Cerebellar cortex (tissue), 1 donor: ENCODE results near the gene UBE2I.
A peak's percentile ranks its signal among the peaks of the same experiment; 100 is the strongest.
"Not testable (repeated sequence)": the region's sequence is repeated elsewhere in the genome, so short reads cannot be mapped to it uniquely, and the experiment has no call there.

Experiments
- DNase-seq: peaks from one replicate; pipeline ENCODE4 v3.0.0-alpha.2; 2015; ENCODE audit warnings: low spot score

UBE2I gene

GRCh38 chr16:1314399-1315068 lies 5.1 kb downstream of the UBE2I start:
- no peak for DNase-seq

- no peak for DNase-seq
Measured at GRCh38 chr16:1315081-1316032, 5.9 kb downstream of the UBE2I start.

- no peak for DNase-seq
Measured at GRCh38 chr16:1316033-1316405, 6.6 kb downstream of the UBE2I start.

GRCh38 chr16:1317479-1318267 lies 8.2 kb downstream of the UBE2I start:
- DNase-seq, result no peak

GRCh38 chr16:1318268-1318545 lies 8.8 kb downstream of the UBE2I start:
- no peak for DNase-seq

GRCh38 chr16:1319041-1319440 lies 9.6 kb downstream of the UBE2I start:
- no peak for DNase-seq

- DNase-seq, result no peak
Measured at GRCh38 chr16:1320097-1320496, 10.7 kb downstream of the UBE2I start.

- DNase-seq, result no peak
Measured at GRCh38 chr16:1320658-1321240, 11.3 kb downstream of the UBE2I start.

- DNase-seq, result no peak
Measured at GRCh38 chr16:1322407-1322806, 13.0 kb downstream of the UBE2I start.

GRCh38 chr16:1323296-1324239 lies 14.1 kb downstream of the UBE2I start:
- DNase-seq, result no peak

GRCh38 chr16:1324286-1324826 lies 14.9 kb downstream of the UBE2I start:
- DNase-seq, result peak; percentile 59

GRCh38 chr16:1325261-1325660 lies 15.8 kb downstream of the UBE2I start:
- DNase-seq, result peak; percentile 63

- DNase-seq, result no peak
Measured at GRCh38 chr16:1325673-1326371, 16.4 kb downstream of the UBE2I start.

GRCh38 chr16:1326391-1326790 lies 17.0 kb downstream of the UBE2I start:
- DNase-seq, result no peak

GRCh38 chr16:1326946-1327618 lies 17.6 kb downstream of the UBE2I start:
- no peak for DNase-seq

- no peak for DNase-seq
Measured at GRCh38 chr16:1327619-1327947, 18.1 kb downstream of the UBE2I start.

GRCh38 chr16:1328136-1328535 lies 18.7 kb downstream of the UBE2I start:
- DNase-seq, result not testable (repeated sequence)

GRCh38 chr16:1328961-1329360 lies 19.5 kb downstream of the UBE2I start:
- DNase-seq, result not testable (repeated sequence)

GRCh38 chr16:1330260-1330914 lies 21.0 kb downstream of the UBE2I start:
- no peak for DNase-seq
